GM19397 (cell line): ENCODE data around the gene HSPA1B.
A peak's percentile ranks its signal among the peaks of the same experiment; 100 is the strongest.
"Not testable (repeated sequence)": the region's sequence is repeated elsewhere in the genome, so short reads cannot be mapped to it uniquely, and the experiment has no call there.

Experiments used
- ATAC-seq: cut with Tn5 transposase; IDR thresholded peaks from one replicate; pipeline ENCODE4 v1.9.1; 2021; ENCODE audit warnings: mild to moderate bottlenecking, moderate library complexity; ENCODE audit not compliant: unreplicated experiment

The HSPA1B gene

GRCh38 chr6:31797588-31797987, 29.9 kb upstream of the HSPA1B start:
- ATAC-seq: no peak

GRCh38 chr6:31799781-31800180, 27.8 kb upstream of the HSPA1B start:
- no peak for ATAC-seq

- ATAC-seq: not testable (repeated sequence)
Observed at GRCh38 chr6:31801031-31801927, 26.3 kb upstream of the HSPA1B start.

GRCh38 chr6:31805939-31806469, 21.5 kb upstream of the HSPA1B start:
- no peak for ATAC-seq

GRCh38 chr6:31806470-31807272, 20.9 kb upstream of the HSPA1B start, which contains the start of gene LSM2:
TSS of gene LSM2 (minus strand) at chr6:31806966. CDS start at chr6:31806757, 209 bp downstream.
- peak; percentile 88 for ATAC-seq

- ATAC-seq: not testable (repeated sequence)
Observed at GRCh38 chr6:31808599-31808998, 18.9 kb upstream of the HSPA1B start.

- no peak for ATAC-seq
Observed at GRCh38 chr6:31811645-31812044, 15.9 kb upstream of the HSPA1B start.

- no peak for ATAC-seq
Observed at GRCh38 chr6:31813465-31813849, 14.1 kb upstream of the HSPA1B start.

- no peak for ATAC-seq
Observed at GRCh38 chr6:31814677-31815024, 12.9 kb upstream of the HSPA1B start.

GRCh38 chr6:31815025-31815838, 12.3 kb upstream of the HSPA1B start, which contains the start of the genes HSPA1A and HSPA1L:
TSS of gene HSPA1A (plus strand) at chr6:31815543. CDS start at chr6:31815757, 214 bp downstream.
TSS of gene HSPA1L (minus strand) at chr6:31815283. CDS start at chr6:31811972, 3,311 bp downstream.
- ATAC-seq: no peak

GRCh38 chr6:31817133-31817928, 10.2 kb upstream of the HSPA1B start:
- ATAC-seq: not testable (repeated sequence)

- ATAC-seq: not testable (repeated sequence)
Observed at GRCh38 chr6:31817929-31818511, 9.5 kb upstream of the HSPA1B start.

- no peak for ATAC-seq
Observed at GRCh38 chr6:31819871-31820299, 7.7 kb upstream of the HSPA1B start.

- not testable (repeated sequence) for ATAC-seq
Observed at GRCh38 chr6:31820399-31820798, 7.1 kb upstream of the HSPA1B start.

- peak; percentile 46 for ATAC-seq
Observed at GRCh38 chr6:31821301-31822035, 6.1 kb upstream of the HSPA1B start.

- ATAC-seq: peak; percentile 31
Observed at GRCh38 chr6:31822036-31822821, 5.3 kb upstream of the HSPA1B start.

- not testable (repeated sequence) for ATAC-seq
Observed at GRCh38 chr6:31823592-31824196, 3.8 kb upstream of the HSPA1B start.
